A549 (cell line): ENCODE results near the gene GNB1L.

ENCODE experiments used
- CEBPB ChIP-seq, 2 experiments: fragments of >200 bp in 1 of 2; sonication (Bioruptor Twin) in 1 of 2; formaldehyde crosslinking in 1 of 2; IDR thresholded peaks; 2 replicates each; pipeline ENCODE4 v1.6.1; 2012 to 2016
- EP300 ChIP-seq, 2 experiments: fragments of >200 bp; sonication (Bioruptor Twin); formaldehyde crosslinking; IDR thresholded peaks; 2 replicates in 1 of 2; 3 replicates in 1 of 2; pipeline ENCODE4 v1.6.1; 2016 to 2017
- ESRRA ChIP-seq: fragments of 150-350 bp; IDR thresholded peaks from 2 replicates; pipeline ENCODE4 v1.6.1; 2014; ENCODE audit warnings: mild to moderate bottlenecking, low read length, borderline replicate concordance
- HOXB5 ChIP-seq: fragments of 250-450 bp; sonication (Bioruptor Pico); IDR thresholded peaks from 2 replicates; pipeline ENCODE4 v1.5.0; 2020; ENCODE audit warnings: mild to moderate bottlenecking, moderate library complexity
- MAFK ChIP-seq: fragments of 450-650 bp; IDR thresholded peaks from 2 replicates; pipeline ENCODE4 v1.6.1; 2014; ENCODE audit not compliant: partially characterized antibody
- POLR2A ChIP-seq: IDR thresholded peaks from 2 replicates; pipeline ENCODE4 v1.6.1; 2012; ENCODE audit warnings: mild to moderate bottlenecking, low read length
- RAD21 ChIP-seq, 2 experiments: fragments of >200 bp in 1 of 2; sonication (Bioruptor Twin) in 1 of 2; formaldehyde crosslinking in 1 of 2; IDR thresholded peaks in 1 of 2; conservative IDR thresholded peaks in 1 of 2; 2 replicates in 1 of 2; 3 replicates in 1 of 2; pipeline ENCODE4 v1.6.1; 2012 to 2018; ENCODE audit warnings: inconsistent platforms in 1 of 2
- TF ChIP-seq, protein P1 (sequence below): fragments of >200 bp; sonication (Bioruptor Twin); formaldehyde crosslinking; IDR thresholded peaks from 3 replicates; pipeline ENCODE4 v1.5.1; 2016
- TF ChIP-seq, protein P2 (sequence below): fragments of 200-600 bp; sonication (generic); IDR thresholded peaks from 2 replicates; pipeline ENCODE4 v1.6.1; 2016; ENCODE audit warnings: antibody characterized with exemption, mild to moderate bottlenecking, moderate library complexity

DNA sequence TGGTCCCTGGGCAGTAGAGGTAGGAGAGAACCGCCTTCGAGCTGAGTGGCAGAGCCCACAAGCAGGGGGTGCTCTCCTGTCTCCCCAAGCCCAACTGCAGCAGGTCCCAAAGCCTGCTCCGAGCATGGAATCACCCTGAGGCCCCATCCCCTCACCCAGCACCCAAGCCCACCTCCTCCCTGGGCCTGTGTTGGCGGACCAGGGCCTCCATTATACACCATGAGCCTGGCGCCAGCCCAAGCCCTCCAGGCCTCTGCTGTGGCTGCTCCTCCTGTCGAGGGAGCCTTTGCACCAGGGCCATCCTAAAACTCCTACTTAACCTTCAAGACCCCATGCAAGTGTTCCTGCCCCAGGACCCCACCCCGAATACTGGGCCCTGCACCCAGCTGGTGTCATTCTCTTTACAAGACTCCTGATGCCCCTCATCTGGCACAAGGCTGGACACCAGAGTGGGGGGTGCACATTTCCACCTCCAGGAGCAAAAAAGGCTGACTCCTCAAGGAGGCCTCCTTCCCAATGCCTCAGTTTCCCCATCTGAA, 114.7 kb downstream of the GNB1L start:
- TF ChIP-seq MAFK: no peak
- no peak for TF ChIP-seq EP300 (IDR thresholded peaks at IDR 0.05)
- TF ChIP-seq POLR2A: no peak
- TF ChIP-seq, protein P1, sequence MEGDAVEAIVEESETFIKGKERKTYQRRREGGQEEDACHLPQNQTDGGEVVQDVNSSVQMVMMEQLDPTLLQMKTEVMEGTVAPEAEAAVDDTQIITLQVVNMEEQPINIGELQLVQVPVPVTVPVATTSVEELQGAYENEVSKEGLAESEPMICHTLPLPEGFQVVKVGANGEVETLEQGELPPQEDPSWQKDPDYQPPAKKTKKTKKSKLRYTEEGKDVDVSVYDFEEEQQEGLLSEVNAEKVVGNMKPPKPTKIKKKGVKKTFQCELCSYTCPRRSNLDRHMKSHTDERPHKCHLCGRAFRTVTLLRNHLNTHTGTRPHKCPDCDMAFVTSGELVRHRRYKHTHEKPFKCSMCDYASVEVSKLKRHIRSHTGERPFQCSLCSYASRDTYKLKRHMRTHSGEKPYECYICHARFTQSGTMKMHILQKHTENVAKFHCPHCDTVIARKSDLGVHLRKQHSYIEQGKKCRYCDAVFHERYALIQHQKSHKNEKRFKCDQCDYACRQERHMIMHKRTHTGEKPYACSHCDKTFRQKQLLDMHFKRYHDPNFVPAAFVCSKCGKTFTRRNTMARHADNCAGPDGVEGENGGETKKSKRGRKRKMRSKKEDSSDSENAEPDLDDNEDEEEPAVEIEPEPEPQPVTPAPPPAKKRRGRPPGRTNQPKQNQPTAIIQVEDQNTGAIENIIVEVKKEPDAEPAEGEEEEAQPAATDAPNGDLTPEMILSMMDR: no peak
- no peak for TF ChIP-seq CEBPB (IDR thresholded peaks at IDR 0.05)
- TF ChIP-seq ESRRA: no peak
- TF ChIP-seq RAD21 (conservative IDR thresholded peaks at IDR 0.05 in 1 of 2, IDR thresholded peaks at IDR 0.05 in 1 of 2): no peak
- TF ChIP-seq, protein P2, sequence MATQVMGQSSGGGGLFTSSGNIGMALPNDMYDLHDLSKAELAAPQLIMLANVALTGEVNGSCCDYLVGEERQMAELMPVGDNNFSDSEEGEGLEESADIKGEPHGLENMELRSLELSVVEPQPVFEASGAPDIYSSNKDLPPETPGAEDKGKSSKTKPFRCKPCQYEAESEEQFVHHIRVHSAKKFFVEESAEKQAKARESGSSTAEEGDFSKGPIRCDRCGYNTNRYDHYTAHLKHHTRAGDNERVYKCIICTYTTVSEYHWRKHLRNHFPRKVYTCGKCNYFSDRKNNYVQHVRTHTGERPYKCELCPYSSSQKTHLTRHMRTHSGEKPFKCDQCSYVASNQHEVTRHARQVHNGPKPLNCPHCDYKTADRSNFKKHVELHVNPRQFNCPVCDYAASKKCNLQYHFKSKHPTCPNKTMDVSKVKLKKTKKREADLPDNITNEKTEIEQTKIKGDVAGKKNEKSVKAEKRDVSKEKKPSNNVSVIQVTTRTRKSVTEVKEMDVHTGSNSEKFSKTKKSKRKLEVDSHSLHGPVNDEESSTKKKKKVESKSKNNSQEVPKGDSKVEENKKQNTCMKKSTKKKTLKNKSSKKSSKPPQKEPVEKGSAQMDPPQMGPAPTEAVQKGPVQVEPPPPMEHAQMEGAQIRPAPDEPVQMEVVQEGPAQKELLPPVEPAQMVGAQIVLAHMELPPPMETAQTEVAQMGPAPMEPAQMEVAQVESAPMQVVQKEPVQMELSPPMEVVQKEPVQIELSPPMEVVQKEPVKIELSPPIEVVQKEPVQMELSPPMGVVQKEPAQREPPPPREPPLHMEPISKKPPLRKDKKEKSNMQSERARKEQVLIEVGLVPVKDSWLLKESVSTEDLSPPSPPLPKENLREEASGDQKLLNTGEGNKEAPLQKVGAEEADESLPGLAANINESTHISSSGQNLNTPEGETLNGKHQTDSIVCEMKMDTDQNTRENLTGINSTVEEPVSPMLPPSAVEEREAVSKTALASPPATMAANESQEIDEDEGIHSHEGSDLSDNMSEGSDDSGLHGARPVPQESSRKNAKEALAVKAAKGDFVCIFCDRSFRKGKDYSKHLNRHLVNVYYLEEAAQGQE: no peak
- no peak for TF ChIP-seq HOXB5 (CRISPR knock-in tag)
